MM.1S (cell line): ENCODE results near the gene PTGDS.

ENCODE experiments used
- CTCF ChIP-seq: fragments of 300-600 bp; sonication (generic); IDR thresholded peaks from 2 replicates; pipeline ENCODE4 v1.5.1; 2016; ENCODE audit warnings: antibody characterized with exemption, low read length, mixed read lengths
- EZH2 ChIP-seq: fragments of 300-600 bp; sonication (generic); optimal IDR thresholded peaks from 2 replicates; pipeline ENCODE3; 2017; ENCODE audit warnings: low read depth, mild to moderate bottlenecking, antibody characterized with exemption, low read length, mixed read lengths
- EZH2phosphoT487 ChIP-seq: fragments of 300-600 bp; sonication (generic); IDR thresholded peaks from 2 replicates; pipeline ENCODE4 v1.6.1; 2018; ENCODE audit warnings: antibody characterized with exemption, low read length

- no peak for TF ChIP-seq CTCF
- TF ChIP-seq EZH2, result no peak
- TF ChIP-seq EZH2phosphoT487, result no peak
Measured at GRCh38 chr9:136965771-136966484, 11.4 kb upstream of the PTGDS start.
